Neural cell (in vitro differentiated cells): ENCODE results near the gene NOTCH4. TPM values are rescaled to one million over a fixed set of nuclear protein-coding genes. Genes with fewer than 3 reads are reported as not detected.

Experiments
- H2AFZ ChIP-seq: fragments of 200-600, 300-800 bp; sonication (generic), shearing (Covaris generic); 2 replicates; pipeline ENCODE4 v1.6.0; 2014; ENCODE audit warnings: low read depth, mild to moderate bottlenecking, antibody characterized with exemption, low read length, moderate library complexity
- H3F3A ChIP-seq: fragments of 200-600 bp; shearing (Covaris generic); 2 replicates; pipeline ENCODE4 v1.6.1; 2016; ENCODE audit warnings: mild to moderate bottlenecking, moderate library complexity, mixed read lengths, antibody characterized with exemption, low read length; ENCODE audit not compliant: insufficient read depth, poor library complexity, severe bottlenecking
- H3K27ac ChIP-seq: fragments of 200-600, 300-800 bp; sonication (generic), shearing (Covaris generic); 2 replicates; pipeline ENCODE4 v1.5.1; 2014; ENCODE audit warnings: mild to moderate bottlenecking, low read length, moderate library complexity
- H3K27me3 ChIP-seq: fragments of 300-800, 200-600 bp; sonication (generic), shearing (Covaris generic); 2 replicates; pipeline ENCODE4 v1.6.0; 2014; ENCODE audit warnings: mild to moderate bottlenecking, low read depth, low read length, moderate library complexity; ENCODE audit not compliant: insufficient read depth
- H3K36me3 ChIP-seq: fragments of 300-800, 200-600 bp; sonication (generic), shearing (Covaris generic); 2 replicates; pipeline ENCODE4 v1.5.1; 2014; ENCODE audit warnings: mild to moderate bottlenecking, antibody characterized with exemption, low read length, moderate library complexity; ENCODE audit not compliant: insufficient read depth
- H3K4me2 ChIP-seq: fragments of 300-800, 200-600 bp; sonication (generic), shearing (Covaris generic); 2 replicates; pipeline ENCODE4 v1.6.0; 2014; ENCODE audit warnings: mild to moderate bottlenecking, low read length
- H3K4me3 ChIP-seq: fragments of 300-800, 200-600 bp; sonication (generic), shearing (Covaris generic); 2 replicates; pipeline ENCODE4 v1.5.1; 2014; ENCODE audit warnings: mild to moderate bottlenecking, low read length, moderate library complexity
- H3K79me2 ChIP-seq: fragments of 200-600 bp; shearing (Covaris generic); replicated peaks from 2 replicates; pipeline ENCODE4 v1.6.0; 2014; ENCODE audit warnings: mild to moderate bottlenecking, low read length, moderate library complexity; ENCODE audit not compliant: insufficient read depth
- H3K9ac ChIP-seq: fragments of 300-800, 200-600 bp; sonication (generic), shearing (Covaris generic); 2 replicates; pipeline ENCODE4 v1.6.1; 2016; ENCODE audit warnings: mild to moderate bottlenecking, low read length, mixed read lengths
- H3K9me2 ChIP-seq: fragments of 200-600 bp; shearing (Covaris generic); 2 replicates; pipeline ENCODE4 v1.6.1; 2016; ENCODE audit warnings: mild to moderate bottlenecking, low read length, mixed read lengths; ENCODE audit not compliant: insufficient read depth
- H3K9me3 ChIP-seq: fragments of 200-600, 300-800 bp; sonication (generic), shearing (Covaris generic); 2 replicates; pipeline ENCODE4 v1.6.1; 2016; ENCODE audit warnings: mild to moderate bottlenecking, mixed run types, low read length, moderate library complexity, mixed read lengths
- H4K20me1 ChIP-seq: fragments of 200-600 bp; shearing (Covaris generic); 2 replicates; pipeline ENCODE4 v1.6.1; 2016; ENCODE audit warnings: mild to moderate bottlenecking, mixed run types; ENCODE audit not compliant: insufficient read depth
- CTCF ChIP-seq: fragments of 450-650 bp; IDR thresholded peaks from 2 replicates; pipeline ENCODE4 v1.5.1; 2014; ENCODE audit warnings: antibody characterized with exemption, mild to moderate bottlenecking, moderate library complexity; ENCODE audit not compliant: poor library complexity, severe bottlenecking
- EP300 ChIP-seq: fragments of 450-650 bp; conservative IDR thresholded peaks from 2 replicates; pipeline ENCODE4 v1.6.1; 2014; ENCODE audit warnings: antibody characterized with exemption, mild to moderate bottlenecking, moderate library complexity; ENCODE audit not compliant: poor library complexity, severe bottlenecking
- EZH2 ChIP-seq: fragments of 200-600, 300-800 bp; shearing (Covaris generic), sonication (generic); IDR thresholded peaks from 2 replicates; pipeline ENCODE4 v1.6.1; 2014; ENCODE audit warnings: antibody characterized with exemption, low read length, borderline replicate concordance, mild to moderate bottlenecking; ENCODE audit not compliant: insufficient read depth, poor library complexity, severe bottlenecking
- MXI1 ChIP-seq: fragments of 450-650 bp; conservative IDR thresholded peaks from 2 replicates; pipeline ENCODE4 v1.6.1; 2014; ENCODE audit warnings: antibody characterized with exemption, mild to moderate bottlenecking; ENCODE audit not compliant: poor library complexity, severe bottlenecking
- POLR2AphosphoS5 ChIP-seq: IDR thresholded peaks from 2 replicates; pipeline ENCODE4 v1.6.1; 2012
- RAD21 ChIP-seq: fragments of 450-650 bp; conservative IDR thresholded peaks from 2 replicates; pipeline ENCODE4 v1.6.1; 2014; ENCODE audit warnings: antibody characterized with exemption, mild to moderate bottlenecking, moderate library complexity
- SMC3 ChIP-seq: fragments of 450-650 bp; conservative IDR thresholded peaks from 2 replicates; pipeline ENCODE4 v1.6.1; 2014; ENCODE audit warnings: antibody characterized with exemption, mild to moderate bottlenecking, moderate library complexity; ENCODE audit not compliant: poor library complexity
- TAF1 ChIP-seq: IDR thresholded peaks from 2 replicates; pipeline ENCODE4 v1.6.1; 2012; ENCODE audit warnings: low read depth
- polyA plus RNA-seq: library from polyadenylated mRNA; depleted of rRNA; stranded (reverse); fragments of >200 nt; gene quantifications from 2 replicates; pipeline ENCODE4 v1.2.3, GENCODE V29; 2014
- TF ChIP-seq, protein P1 (sequence below): IDR thresholded peaks from 2 replicates; pipeline ENCODE4 v1.6.1; 2012; ENCODE audit warnings: borderline replicate concordance

Gene NOTCH4
- polyA plus RNA-seq, 1 donor from 2014 or later, result 5.5 TPM

DNA sequence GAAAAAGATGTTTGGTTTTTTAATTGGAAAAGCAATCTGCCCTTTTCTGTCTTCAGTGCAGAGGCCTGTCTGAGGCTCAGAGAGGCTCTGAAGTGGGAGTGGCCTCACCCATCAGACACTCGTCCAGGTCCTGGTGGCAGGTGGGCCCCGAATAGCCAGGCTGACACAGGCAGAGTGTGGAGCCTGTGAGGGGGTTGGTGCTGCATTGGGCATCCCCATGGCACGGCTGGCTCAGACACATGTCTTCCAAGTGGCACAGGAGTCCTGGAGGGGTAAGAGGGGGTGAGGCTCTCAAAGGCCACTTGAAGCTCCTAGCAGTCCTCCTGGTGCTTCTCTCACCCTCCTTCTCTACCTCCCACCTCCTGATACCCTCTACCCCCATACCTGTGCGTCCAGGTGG, 3.8 kb downstream of the NOTCH4 start:
- Histone ChIP-seq H3K27ac (no peak overlapping the region), H3K79me2 (no peaks in the 10 kb centered on the region), H3K9me3 (no peaks in the 10 kb centered on the region), H2AFZ (no peak overlapping the region), H3K27me3 (no peaks in the 10 kb centered on the region), H3K9me2 (no peaks in the 10 kb centered on the region), H3K36me3 (no peaks in the 10 kb centered on the region), H3K9ac (no peak overlapping the region), H3F3A (no peaks in the 10 kb centered on the region), H3K4me3 (no peak overlapping the region), H3K4me2 (no peak overlapping the region), H4K20me1 (no peaks in the 10 kb centered on the region)
- TF ChIP-seq MXI1 (no peak), EP300 (no peak), RAD21 (no peak), POLR2AphosphoS5 (no peak), EZH2 (no peak), CTCF (no peak), TAF1 (no peak), SMC3 (no peak)
- TF ChIP-seq, protein P1, sequence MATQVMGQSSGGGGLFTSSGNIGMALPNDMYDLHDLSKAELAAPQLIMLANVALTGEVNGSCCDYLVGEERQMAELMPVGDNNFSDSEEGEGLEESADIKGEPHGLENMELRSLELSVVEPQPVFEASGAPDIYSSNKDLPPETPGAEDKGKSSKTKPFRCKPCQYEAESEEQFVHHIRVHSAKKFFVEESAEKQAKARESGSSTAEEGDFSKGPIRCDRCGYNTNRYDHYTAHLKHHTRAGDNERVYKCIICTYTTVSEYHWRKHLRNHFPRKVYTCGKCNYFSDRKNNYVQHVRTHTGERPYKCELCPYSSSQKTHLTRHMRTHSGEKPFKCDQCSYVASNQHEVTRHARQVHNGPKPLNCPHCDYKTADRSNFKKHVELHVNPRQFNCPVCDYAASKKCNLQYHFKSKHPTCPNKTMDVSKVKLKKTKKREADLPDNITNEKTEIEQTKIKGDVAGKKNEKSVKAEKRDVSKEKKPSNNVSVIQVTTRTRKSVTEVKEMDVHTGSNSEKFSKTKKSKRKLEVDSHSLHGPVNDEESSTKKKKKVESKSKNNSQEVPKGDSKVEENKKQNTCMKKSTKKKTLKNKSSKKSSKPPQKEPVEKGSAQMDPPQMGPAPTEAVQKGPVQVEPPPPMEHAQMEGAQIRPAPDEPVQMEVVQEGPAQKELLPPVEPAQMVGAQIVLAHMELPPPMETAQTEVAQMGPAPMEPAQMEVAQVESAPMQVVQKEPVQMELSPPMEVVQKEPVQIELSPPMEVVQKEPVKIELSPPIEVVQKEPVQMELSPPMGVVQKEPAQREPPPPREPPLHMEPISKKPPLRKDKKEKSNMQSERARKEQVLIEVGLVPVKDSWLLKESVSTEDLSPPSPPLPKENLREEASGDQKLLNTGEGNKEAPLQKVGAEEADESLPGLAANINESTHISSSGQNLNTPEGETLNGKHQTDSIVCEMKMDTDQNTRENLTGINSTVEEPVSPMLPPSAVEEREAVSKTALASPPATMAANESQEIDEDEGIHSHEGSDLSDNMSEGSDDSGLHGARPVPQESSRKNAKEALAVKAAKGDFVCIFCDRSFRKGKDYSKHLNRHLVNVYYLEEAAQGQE, result no peak

DNA sequence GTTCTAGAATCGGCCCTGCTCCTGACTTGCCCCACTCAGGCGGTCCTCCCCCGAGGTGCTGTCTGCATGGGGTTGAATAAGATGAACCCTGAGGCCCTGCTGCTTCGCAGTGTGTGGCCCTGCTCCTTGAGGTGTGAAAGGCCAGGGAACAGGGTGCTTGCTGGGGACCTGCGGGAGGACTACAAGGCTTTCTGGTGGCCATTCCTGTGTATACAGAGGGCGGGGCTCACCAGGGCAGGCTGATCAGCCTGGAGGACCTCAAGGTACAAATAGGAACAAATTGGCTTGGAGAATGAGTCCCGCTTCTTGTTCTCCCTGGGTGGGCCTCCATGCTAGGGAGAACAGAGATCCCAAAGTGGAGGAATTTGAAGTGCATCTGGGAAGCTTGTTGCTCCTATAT, 5.7 kb downstream of the NOTCH4 start:
- H3K36me3 ChIP-seq, result no peaks in the 10 kb centered on the region
- TF ChIP-seq SMC3 (no peak), MXI1 (no peak), CTCF (no peak), EZH2 (no peak), TAF1 (no peak), RAD21 (no peak), POLR2AphosphoS5 (no peak), EP300 (no peak)
- TF ChIP-seq, protein P1, result no peak

More for the DNA sequence above, 5.7 kb downstream of the NOTCH4 start:
- Histone ChIP-seq H3K9ac (no peak overlapping the region), H3K4me2 (no peak overlapping the region), H3K27me3 (no peaks in the 10 kb centered on the region), H3K79me2 (no peaks in the 10 kb centered on the region), H3K27ac (no peak overlapping the region), H3K9me2 (no peaks in the 10 kb centered on the region), H4K20me1 (no peaks in the 10 kb centered on the region), H2AFZ (no peak overlapping the region), H3F3A (no peaks in the 10 kb centered on the region), H3K4me3 (no peak overlapping the region), H3K9me3 (no peaks in the 10 kb centered on the region)
